Stimulated activated effector memory CD8-positive, alpha-beta T cell treated with anti-CD3 and anti-CD28 coated beads, Interleukin-12 subunit alpha, Interleukin-12 subunit beta, amount 100 ng/mL, for 72 hours (primary cell): ENCODE measurements around the gene RAF1.

ENCODE experiments used
- ATAC-seq: fragments of 150-1000 bp; cut with Tn5 transposase; 2 replicates; pipeline ENCODE4 v1.10.0; 2021
- DNase-seq, 2 donors: peaks; one replicate each; pipeline ENCODE4 v3.0.0; 2021 to 2022; ENCODE audit warnings: low spot score in 2 of 2
- H3K27ac Mint-ChIP-seq: one replicate; pipeline ENCODE4 v1.8.0; 2022; ENCODE audit warnings: mild to moderate bottlenecking, mixed read lengths
- H3K36me3 Mint-ChIP-seq: one replicate; pipeline ENCODE4 v1.8.0; 2022; ENCODE audit warnings: mild to moderate bottlenecking, mixed read lengths
- H3K4me1 Mint-ChIP-seq: one replicate; pipeline ENCODE4 v1.8.0; 2022; ENCODE audit warnings: mixed read lengths
- H3K4me3 Mint-ChIP-seq: one replicate; pipeline ENCODE4 v1.8.0; 2022; ENCODE audit warnings: mild to moderate bottlenecking, mixed read lengths
- H3K9me3 Mint-ChIP-seq: one replicate; pipeline ENCODE4 v1.8.0; 2022; ENCODE audit warnings: mixed read lengths

The RAF1 gene

DNA sequence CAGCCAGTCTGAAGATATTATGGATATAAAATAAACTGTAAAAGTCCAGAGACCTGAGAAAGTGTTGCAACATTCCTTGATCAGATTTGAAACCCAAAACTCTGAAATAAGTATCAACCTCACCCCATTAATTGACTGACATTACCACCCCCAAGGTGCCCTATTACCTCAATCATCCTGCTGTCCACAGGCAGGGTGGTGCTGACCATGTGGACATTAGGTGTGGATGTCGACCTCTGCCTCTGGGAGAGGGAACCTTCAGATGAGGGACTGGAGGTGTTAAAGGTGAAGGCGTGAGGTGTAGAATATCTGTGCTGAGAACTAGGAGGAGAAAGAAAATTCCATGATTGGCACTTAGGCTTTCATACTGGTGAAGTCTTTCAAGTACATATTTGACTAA is 59.9 kb downstream of the RAF1 start:
- no peak for ATAC-seq
- H3K4me3 Mint-ChIP-seq: no peak overlapping the region
- H3K4me1 Mint-ChIP-seq: peaks cover 13% of the 10 kb centered on the region
- peaks cover 100% of the 10 kb centered on the region for H3K36me3 Mint-ChIP-seq
- DNase-seq: no peak
- no peak overlapping the region for H3K27ac Mint-ChIP-seq
- H3K9me3 Mint-ChIP-seq: no peaks in the 10 kb centered on the region

DNA sequence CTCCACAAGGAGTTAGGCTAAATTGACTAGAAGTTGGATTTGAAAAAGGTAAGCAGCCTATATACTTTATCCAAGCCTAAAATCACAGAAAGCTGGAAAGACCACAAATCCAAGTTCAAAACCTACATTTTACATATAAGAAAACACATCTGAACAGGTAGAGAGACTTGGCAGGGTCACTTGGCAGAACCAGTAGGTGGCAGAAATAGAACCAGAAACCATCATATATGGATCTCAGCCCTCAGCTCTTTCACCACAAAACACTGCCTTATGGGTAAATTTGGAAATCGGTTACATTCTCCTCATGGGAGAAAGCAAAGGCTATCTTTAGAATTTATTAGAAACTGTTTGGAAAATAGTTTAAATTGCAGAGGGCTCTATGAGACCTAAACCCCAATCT is 62.8 kb downstream of the RAF1 start:
- Mint-ChIP-seq H3K36me3 (peaks cover 100% of the 10 kb centered on the region), H3K4me1 (no peaks in the 10 kb centered on the region), H3K4me3 (no peak overlapping the region), H3K9me3 (no peaks in the 10 kb centered on the region), H3K27ac (no peak overlapping the region)
- ATAC-seq (no peak), DNase-seq (no peak)

DNA sequence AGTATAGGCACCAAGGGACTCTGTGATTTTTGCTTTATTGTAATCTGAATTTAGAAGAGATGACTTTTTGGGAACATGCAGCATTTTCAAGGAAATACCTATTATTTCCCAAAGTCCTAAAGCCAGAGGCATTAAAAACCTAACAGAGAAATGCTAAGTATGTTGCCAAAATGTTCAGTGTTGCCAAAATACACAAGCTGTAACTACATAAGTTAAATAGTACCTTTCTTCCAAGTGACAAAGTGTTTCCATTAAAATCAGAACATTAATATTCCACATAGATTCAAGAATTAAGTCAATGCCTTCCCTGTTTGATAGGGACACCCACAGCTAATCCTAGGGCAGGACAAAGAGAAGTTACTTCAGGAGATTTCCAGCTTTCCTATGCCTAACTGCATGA is 65.0 kb downstream of the RAF1 start:
- Mint-ChIP-seq H3K36me3 (peaks cover 100% of the 10 kb centered on the region), H3K4me1 (no peaks in the 10 kb centered on the region), H3K4me3 (no peak overlapping the region), H3K27ac (peak overlapping the region; percentile 43), H3K9me3 (no peaks in the 10 kb centered on the region)
- ATAC-seq (no peak), DNase-seq (no peak)

DNA sequence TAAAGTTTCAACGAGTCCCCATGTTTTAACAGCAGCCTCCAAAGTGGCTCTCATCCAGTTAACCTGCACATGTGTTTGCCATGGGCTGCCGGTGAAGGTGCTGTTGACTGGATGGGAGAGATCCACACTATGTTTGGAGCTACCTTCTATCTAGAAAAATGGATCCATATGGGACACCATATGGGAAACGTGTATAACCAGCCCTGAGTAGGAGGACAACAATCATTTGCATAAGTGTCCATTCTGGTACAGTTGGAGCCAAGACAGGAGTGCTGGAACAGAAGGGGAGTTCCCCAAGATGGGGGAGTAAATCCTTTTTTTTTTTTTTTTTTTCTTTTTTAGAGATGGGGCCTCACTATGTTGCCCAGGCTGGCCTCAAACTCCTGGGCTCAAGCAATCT is 70.4 kb downstream of the RAF1 start:
- Mint-ChIP-seq H3K4me1 (no peaks in the 10 kb centered on the region), H3K4me3 (no peak overlapping the region), H3K27ac (peak overlapping the region; percentile 26), H3K9me3 (no peaks in the 10 kb centered on the region), H3K36me3 (peaks cover 100% of the 10 kb centered on the region)
- ATAC-seq (no peak), DNase-seq (no peak)

DNA sequence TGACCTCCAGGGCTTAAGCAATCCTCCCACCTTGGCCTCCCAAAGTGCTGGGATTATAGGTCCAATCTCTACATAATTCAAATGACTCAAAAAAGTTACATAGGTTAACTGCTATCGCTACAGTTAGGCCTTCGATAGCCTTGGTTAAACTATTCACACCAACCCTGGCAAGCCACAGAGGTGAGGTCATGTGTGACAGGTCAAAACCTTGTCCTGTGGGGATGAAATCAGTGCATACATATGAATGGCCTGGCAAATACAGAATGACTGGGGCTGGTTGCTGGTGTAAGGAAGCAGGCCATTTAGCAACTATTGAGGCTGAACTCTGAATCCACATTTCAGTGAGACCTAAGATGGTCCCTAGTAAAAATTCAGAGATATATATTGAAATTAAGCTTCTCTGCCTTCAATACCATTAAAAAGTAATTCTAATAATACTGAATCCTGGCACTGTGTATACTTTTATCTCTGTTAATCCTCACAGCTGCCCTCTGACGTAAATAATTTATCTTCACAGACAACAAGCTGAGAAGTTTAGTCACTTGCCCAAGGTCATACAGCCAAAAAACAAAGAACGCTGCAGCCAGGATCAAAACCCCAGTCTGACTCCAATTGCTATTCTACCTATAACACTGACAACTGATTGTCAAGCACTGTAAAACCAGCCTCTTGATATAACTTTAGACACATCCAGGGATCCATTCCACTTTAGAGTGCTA is 71.8 kb downstream of the RAF1 start:
- no peaks in the 10 kb centered on the region for H3K4me1 Mint-ChIP-seq
- no peak overlapping the region for H3K4me3 Mint-ChIP-seq
- H3K27ac Mint-ChIP-seq: peak overlapping the region; percentile 40
- H3K36me3 Mint-ChIP-seq: peaks cover 99% of the 10 kb centered on the region
- no peaks in the 10 kb centered on the region for H3K9me3 Mint-ChIP-seq
- no peak for ATAC-seq
- DNase-seq: no peak

DNA sequence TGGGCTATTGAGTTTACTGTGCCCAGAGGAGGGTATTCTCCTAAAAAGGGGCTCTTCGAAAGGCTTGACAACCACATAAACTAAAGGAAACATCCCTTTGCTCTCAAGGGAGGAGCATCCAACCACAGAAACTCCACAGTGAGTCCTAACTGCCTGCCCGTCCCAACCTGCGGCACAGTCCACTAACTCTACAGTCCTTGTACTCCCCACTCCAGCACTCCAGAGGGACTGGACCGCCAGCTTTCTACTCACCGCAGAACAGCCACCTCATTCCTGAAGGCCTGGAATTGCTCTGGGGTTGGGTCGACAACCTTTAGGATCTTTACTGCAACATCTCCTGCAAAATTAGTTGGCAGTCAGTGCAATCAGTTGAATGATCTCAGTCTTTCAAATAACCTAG is 72.5 kb downstream of the RAF1 start:
- Mint-ChIP-seq H3K36me3 (peaks cover 99% of the 10 kb centered on the region), H3K4me3 (no peak overlapping the region), H3K4me1 (no peaks in the 10 kb centered on the region), H3K27ac (peak overlapping the region; percentile 40), H3K9me3 (no peaks in the 10 kb centered on the region)
- ATAC-seq: no peak
- no peak for DNase-seq

DNA sequence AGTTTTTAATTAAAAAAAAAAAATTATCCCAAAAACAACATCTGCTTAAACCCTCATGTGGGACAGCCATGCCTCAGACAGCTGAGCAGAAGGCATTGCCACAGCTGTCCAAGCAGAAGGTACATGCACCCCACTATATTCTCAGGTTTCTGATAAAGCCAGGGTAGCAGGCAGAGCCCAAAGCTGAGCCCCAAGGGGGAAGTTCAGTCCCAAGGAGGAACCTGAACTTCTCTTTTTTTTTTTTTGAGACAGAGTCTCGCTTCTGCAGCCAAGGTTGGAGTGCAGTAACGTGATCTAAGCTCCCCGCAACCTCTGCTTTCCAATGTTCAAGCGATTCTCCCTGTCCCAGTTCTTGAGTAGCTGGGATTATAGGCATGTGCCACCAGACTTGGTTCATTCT is 73.8 kb downstream of the RAF1 start:
- ATAC-seq: no peak
- no peak overlapping the region for H3K4me3 Mint-ChIP-seq
- peaks cover 4% of the 10 kb centered on the region for H3K4me1 Mint-ChIP-seq
- peaks cover 99% of the 10 kb centered on the region for H3K36me3 Mint-ChIP-seq
- H3K9me3 Mint-ChIP-seq: no peaks in the 10 kb centered on the region
- no peak for DNase-seq
- no peak overlapping the region for H3K27ac Mint-ChIP-seq

DNA sequence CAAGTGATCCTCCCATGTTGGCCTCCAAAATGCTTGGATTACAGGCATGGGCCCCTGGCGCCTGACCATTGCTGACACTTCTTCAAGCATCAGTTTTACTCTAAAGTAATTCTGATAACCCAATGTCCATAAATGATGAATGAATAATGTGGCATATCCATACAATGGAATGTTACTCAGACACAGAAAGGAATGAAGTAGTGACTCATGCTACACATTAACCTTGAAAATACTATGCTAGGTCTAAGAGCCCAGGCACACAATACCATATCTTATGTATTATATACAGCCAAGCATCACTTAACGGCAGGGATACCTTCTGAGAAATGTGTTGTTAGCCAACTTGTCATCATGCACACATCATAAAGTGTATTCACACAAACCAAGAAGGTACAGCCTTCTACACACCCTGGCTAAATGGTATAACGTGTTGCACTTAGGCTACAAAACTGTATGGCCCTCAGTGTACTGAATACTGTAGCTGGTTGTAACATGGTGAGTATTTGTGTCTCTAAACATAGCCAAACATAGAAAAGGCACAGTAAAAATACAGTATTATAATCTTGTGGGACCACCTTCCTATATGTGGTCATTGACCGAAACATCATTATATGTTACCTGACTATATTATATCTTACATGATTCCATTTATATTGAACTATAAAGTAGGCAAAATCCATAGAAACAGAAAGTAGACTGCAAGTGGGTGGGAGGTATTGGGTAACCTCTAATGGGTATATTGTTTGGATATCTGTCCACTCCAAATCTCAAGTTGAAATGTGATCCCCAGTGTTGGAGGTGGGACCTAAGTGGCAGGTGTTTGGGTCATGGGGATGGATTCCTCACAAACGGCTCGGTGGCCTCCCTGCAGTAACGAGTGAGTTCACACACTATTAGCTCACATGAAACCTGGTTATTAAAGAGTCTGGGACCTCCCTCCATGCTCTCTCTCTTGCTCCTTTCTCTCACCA is 75.6 kb downstream of the RAF1 start:
- Mint-ChIP-seq H3K9me3 (no peaks in the 10 kb centered on the region), H3K36me3 (peaks cover 99% of the 10 kb centered on the region), H3K4me1 (peaks cover 4% of the 10 kb centered on the region), H3K27ac (peak overlapping the region; percentile 70), H3K4me3 (no peak overlapping the region)
- ATAC-seq: no peak
- no peak for DNase-seq

DNA sequence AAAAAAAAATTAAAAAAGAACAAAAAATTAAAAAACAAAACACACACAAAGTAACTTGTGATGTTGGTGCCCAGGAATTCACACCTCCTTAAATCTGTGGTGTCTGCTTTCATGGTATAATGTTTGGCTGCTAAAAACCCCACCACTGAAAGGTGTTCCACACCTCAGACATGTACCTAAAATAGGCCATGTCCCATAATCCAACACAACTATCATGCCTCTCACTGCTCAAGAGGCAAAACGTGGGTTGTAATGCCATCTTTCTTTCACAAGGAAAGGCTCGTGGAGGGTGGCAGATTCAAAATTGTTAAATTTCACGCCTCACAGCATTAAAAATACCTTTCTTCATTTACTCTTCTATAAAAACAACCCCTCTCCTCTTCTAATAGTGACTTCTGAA is 77.5 kb downstream of the RAF1 start:
- ATAC-seq: no peak
- H3K27ac Mint-ChIP-seq: peak overlapping the region; percentile 79
- no peaks in the 10 kb centered on the region for H3K9me3 Mint-ChIP-seq
- H3K36me3 Mint-ChIP-seq: peaks cover 99% of the 10 kb centered on the region
- no peak for DNase-seq
- H3K4me3 Mint-ChIP-seq: no peak overlapping the region
- peaks cover 4% of the 10 kb centered on the region for H3K4me1 Mint-ChIP-seq

DNA sequence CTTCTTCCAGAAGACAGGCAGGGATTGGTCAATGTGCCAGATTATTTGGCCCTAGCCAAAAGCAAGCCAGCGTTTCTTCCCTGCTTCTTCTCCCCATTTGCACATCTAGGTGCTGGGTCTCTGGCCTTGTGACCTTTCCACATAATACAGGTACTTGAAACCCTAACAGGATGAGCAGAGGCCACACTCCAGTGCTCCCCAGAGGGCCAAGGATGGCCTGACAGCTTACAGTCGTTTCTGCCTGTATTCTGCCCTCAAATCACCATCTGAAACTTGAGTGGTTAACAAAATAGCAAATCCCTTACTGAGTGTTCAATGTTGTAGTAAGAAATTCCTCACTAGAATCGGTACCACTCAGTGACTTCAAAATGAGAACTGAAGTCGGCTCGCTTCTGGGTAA is 77.9 kb downstream of the RAF1 start:
- ATAC-seq (peak; percentile 53), DNase-seq (no peak)
- Mint-ChIP-seq H3K4me1 (peaks cover 4% of the 10 kb centered on the region), H3K9me3 (no peaks in the 10 kb centered on the region), H3K36me3 (peaks cover 99% of the 10 kb centered on the region), H3K27ac (peak overlapping the region; percentile 79), H3K4me3 (no peak overlapping the region)

DNA sequence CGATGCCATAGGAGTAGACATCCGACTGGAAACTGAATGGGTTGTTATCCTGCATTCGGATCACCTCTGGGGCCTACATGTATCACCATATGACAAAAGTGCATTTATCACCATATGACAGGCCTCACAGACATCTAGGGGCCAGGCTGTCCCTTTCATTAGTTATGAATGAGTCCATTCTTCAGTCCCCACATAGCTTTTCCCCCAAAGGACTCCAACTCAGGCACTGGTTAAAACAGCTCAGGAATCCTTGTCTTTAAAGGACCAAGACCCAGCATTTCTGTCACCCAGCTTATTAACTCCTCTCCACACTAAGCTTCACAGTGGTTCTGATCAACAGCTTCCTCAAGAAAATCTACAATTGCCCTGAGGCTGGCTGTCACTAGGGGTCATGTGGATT is 78.7 kb downstream of the RAF1 start:
- peak overlapping the region; percentile 79 for H3K27ac Mint-ChIP-seq
- H3K9me3 Mint-ChIP-seq: no peaks in the 10 kb centered on the region
- peaks cover 99% of the 10 kb centered on the region for H3K36me3 Mint-ChIP-seq
- no peak for ATAC-seq
- peaks cover 4% of the 10 kb centered on the region for H3K4me1 Mint-ChIP-seq
- H3K4me3 Mint-ChIP-seq: no peak overlapping the region
- DNase-seq: no peak

DNA sequence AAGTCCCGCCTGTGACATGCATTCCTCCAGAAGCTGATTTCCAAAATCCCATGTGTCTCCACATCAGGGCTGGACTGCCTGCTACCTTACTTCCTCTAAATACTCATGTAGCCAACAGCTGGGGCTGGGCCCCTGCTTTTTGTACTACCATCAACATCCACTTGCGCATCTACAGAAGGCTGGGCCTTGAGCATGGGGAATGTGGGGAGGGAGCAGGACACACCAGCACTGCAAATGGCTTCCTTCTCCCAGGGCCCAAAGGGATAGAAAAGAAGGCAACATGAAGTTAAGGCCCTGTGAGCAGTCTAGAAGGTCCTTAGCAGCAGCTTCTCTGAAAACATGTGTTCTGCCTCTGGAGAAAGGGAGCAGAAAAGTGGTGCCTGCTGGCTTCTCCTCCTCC is 79.8 kb downstream of the RAF1 start:
- DNase-seq (no peak), ATAC-seq (no peak)
- Mint-ChIP-seq H3K4me1 (peaks cover 15% of the 10 kb centered on the region), H3K27ac (peak overlapping the region; percentile 20), H3K4me3 (no peak overlapping the region), H3K36me3 (peaks cover 99% of the 10 kb centered on the region), H3K9me3 (no peaks in the 10 kb centered on the region)

DNA sequence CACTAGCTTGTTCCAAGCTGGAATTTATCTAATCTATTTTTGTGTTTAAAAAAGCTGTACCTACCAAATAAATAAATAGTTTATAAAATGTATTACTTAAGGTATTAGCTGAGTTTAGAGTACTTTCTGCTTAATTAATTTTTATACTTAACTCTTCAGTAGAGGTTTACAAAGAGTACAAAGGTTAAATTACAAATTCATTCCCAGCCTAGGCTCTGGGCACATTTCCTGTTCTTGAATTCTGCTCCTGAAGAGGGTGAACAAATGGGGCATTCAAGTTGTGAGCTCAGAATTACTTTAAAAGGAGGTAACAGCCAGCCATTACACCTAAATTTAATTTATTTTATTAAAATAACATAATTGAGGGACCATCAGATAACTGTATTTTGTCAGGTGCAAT is 80.6 kb downstream of the RAF1 start:
- no peak for DNase-seq
- Mint-ChIP-seq H3K9me3 (no peaks in the 10 kb centered on the region), H3K27ac (no peak overlapping the region), H3K36me3 (peaks cover 100% of the 10 kb centered on the region), H3K4me3 (no peak overlapping the region), H3K4me1 (peaks cover 15% of the 10 kb centered on the region)
- no peak for ATAC-seq

DNA sequence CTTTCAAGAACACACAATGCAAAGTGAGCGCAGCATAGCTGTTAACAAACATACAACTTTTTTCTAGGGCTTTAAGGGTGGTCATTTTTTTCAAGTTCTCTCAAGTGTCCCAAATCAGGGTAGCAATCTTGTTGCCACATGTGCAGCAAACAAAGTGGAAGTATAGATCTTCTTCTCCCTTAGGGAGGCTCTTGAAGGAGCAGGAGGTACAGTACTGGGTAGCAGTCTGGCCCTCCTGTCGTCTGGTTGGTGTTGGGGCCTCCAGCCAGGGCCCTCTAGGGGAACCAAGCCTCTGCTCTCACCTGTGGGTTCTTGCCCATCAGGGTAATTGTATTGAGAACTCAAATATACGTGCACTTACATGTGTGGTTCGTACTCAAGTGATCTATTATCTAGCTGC is 81.2 kb downstream of the RAF1 start:
- peaks cover 15% of the 10 kb centered on the region for H3K4me1 Mint-ChIP-seq
- H3K9me3 Mint-ChIP-seq: no peaks in the 10 kb centered on the region
- DNase-seq (no peak), ATAC-seq (no peak)
- H3K4me3 Mint-ChIP-seq: no peak overlapping the region
- H3K27ac Mint-ChIP-seq: no peak overlapping the region
- H3K36me3 Mint-ChIP-seq: peaks cover 100% of the 10 kb centered on the region

DNA sequence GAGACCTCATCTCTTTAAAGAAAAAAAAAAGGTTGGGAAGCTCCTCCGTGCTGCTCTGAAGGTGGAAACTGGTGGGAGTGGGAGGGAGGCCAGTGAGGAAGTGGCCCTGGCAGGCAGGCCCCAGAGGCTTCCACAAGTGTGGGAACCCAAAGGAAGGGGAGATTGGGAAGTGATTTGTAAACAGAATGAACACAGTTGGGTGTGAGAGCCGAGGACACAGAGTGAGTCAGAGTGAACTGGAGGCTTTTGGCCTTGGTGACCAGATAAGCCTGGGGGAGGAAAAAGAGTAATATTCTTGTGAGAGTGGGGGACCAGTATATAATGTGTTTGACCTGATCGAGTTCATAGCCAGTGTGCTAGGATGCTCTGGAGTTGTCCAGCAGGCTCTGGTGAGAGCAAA is 84.0 kb downstream of the RAF1 start:
- peaks cover 11% of the 10 kb centered on the region for H3K4me1 Mint-ChIP-seq
- no peak for ATAC-seq
- H3K36me3 Mint-ChIP-seq: peaks cover 100% of the 10 kb centered on the region
- no peak overlapping the region for H3K4me3 Mint-ChIP-seq
- no peak for DNase-seq
- H3K27ac Mint-ChIP-seq: peak overlapping the region; percentile 92
- H3K9me3 Mint-ChIP-seq: no peaks in the 10 kb centered on the region

DNA sequence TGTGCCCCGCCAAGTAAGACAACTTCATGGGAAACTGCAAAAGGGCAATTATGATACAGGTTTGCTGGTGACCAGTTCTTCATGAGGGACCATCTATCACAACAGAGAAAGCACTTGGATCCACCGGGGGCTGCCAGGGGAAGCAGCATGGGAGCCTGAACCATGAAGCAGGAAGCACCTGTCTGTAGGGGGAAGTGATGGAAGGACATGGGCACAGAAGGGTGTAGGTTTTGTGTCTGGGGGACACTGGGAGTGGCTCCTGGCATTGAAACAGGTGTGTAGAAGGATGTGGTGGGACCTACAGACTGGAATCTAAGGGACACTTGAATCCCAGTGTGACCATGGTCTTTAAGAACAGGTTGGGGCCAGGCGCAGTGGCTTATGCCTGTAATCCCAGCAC is 84.5 kb downstream of the RAF1 start:
- Mint-ChIP-seq H3K4me3 (no peak overlapping the region), H3K9me3 (no peaks in the 10 kb centered on the region), H3K36me3 (peaks cover 100% of the 10 kb centered on the region), H3K27ac (peak overlapping the region; percentile 92), H3K4me1 (peaks cover 11% of the 10 kb centered on the region)
- DNase-seq: no peak
- ATAC-seq: no peak
